ENCODE measurements around the gene SRPK2.
"Not testable (repeated sequence)": the region's sequence is repeated elsewhere in the genome, so short reads cannot be mapped to it uniquely, and the experiment has no call there.

SRPK2 gene

DNA sequence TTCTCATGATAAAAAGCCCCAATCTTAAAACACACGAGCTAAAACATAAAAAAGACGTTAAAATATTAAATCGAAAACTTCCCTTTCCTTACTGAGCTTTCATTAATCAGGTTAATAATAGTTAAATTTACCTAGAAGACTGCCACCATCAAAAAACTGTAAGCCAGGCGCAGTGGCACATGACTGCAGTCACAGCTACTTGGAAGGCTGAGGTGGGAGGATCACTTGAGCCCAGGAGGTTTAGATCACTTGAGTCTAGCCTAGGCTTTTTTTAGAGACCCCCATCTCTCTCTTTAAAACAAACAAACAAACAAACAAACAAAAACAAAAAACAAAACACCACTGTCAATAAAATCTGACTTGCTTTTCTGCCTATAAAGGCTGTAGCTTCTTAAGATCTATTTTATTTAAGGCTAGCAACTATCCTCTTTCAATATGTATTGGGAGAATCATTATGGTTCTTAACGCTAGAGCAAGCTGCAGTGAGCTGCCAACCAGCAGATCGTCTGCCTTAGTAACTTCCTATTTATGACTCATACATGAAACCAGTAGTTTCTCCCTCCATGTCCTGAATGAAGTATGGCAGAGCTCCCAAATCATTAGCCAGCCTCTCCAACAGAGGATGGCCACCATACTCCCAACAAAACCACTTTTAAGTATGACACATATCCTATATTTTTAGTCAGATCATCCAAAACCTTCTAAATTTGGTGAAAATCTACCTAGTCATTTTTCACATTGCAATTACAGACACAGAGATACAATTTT is 163.7 kb downstream of the SRPK2 start:
- no peak for DNase-seq (ENCODE audit: low read depth)

DNA sequence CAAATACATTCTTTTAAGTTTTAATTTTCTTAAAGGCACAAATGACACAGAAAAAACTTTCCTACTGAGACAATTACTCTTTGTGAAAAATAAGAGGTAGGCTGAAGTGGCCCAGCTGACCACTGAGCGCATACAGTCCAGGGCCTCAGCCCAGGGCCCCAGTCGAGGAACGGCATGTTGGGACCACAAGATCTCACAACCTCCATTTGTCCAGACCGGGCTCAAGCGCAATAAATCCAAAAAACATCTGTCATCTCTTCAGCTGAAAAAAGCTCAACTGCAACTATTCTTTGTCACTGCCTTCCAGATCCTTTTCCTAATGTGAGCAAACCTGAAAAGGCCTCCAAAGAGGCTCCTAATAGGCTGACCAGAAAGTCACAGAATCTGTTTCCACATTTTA is 165.8 kb downstream of the SRPK2 start:
- DNase-seq (ENCODE audit: low read depth) = no peak

DNA sequence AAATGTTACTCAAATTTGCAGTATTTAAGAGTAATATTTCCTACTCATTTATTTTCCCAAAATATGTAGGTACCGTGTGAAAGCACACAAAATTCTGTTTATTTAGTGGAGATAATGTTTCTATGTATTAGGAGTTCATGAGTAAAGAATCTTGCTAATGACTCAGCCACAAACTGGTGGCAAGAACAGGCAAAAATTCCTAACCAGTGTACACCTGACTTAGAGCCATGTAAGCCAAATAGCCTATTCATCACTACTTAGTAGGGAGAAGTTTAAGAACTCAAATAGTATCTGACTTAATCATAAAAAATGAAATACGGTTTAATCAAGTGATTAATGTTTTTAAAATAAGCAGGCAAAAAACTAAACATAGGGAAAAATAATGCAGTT is 169.0 kb downstream of the SRPK2 start:
- no peak for DNase-seq (ENCODE audit: low read depth)

DNA sequence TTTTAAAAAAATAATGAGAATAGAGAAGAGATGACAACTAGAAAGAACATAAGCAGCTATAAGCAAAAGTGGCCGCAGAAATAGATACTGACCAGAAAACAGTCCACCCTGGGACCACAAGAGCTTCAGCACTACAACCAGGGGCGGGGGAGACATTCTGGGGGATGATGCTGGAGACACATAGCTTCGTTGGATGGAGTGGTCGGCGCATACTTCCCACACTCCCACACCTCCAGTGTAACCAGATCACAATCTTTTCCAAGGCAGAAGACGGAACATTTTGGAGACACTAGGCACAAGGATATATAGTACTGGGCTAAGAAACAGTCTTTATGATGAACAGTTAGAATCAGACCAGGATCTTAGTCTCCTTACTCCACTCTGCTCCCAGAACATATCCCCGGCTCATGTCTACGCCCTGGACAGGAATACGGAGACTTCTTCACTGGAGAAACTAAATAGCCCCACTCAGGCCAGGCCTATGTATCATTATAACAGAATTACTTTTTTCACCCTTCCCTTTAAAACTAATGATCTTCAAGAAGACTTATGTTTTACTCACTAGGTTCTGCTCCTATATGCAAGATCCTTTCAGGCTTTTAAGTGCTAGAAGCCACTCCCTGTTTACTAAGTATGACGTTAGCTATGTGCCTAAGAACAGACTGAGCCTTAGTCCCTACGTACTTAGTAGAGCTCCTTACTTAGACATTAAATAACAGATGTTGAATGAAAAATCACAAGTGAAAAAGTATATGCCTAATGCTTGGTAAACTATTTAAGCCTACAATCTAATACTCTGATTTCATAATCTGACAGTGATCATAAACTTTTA is 169.6 kb downstream of the SRPK2 start:
- no peak for DNase-seq (ENCODE audit: low read depth)

DNA sequence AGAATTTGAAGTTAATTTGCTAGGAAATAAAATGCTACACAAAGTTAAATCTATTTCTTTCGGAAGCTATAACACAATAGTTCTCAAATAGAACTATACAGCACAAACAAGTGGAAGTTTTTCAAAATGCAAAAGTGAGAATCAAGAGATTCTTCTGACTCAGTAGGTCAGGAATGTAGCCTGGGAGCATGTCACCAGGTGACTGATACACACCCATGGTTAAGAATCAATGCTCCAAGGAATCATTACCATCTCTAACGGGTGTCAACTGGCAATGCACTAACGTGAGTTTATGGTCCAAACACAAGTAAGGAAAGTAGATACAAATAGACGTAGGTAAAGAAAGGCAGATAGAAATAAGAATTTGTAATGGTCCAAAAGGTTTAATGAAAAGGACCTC is 170.5 kb downstream of the SRPK2 start:
- DNase-seq (ENCODE audit: low read depth) = no peak

DNA sequence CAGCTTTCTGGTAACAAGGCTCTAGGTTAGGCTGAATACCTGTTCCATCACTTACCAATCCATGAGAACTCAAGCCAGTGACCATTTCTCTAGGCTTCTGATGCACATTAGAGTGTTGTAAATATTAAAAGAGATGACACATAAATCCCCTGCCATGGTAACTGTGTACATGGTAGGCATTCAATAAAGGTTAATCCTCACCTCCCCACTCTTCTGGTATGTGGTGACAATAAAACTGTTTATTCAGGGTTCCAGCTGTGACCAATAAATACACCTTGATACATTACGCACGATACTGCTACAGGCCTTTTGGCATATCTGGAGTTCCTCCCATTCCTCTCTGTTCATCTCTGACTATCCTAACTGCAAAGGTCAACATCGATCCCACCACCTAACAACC is 171.9 kb downstream of the SRPK2 start:
- DNase-seq (ENCODE audit: low read depth) = no peak

DNA sequence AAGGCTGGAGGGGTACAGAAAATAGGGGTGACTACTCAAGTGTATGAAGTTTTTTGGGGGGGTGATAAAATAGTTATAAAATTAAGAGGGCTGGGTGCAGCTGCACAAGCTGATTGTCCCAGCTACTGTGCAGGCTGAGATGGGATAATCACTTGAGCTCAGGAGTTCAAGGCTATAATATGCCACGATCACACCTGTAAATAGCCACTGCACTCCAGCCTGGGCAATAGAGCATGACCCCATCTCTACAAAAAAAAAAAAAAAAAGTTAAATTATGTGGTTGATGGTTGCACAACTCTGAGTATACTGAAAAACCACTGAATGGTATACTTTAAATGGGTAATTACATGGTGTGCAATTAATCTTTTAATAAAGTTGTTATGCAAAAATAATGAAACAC is 172.9 kb downstream of the SRPK2 start:
- no peak for DNase-seq (ENCODE audit: low read depth)

DNA sequence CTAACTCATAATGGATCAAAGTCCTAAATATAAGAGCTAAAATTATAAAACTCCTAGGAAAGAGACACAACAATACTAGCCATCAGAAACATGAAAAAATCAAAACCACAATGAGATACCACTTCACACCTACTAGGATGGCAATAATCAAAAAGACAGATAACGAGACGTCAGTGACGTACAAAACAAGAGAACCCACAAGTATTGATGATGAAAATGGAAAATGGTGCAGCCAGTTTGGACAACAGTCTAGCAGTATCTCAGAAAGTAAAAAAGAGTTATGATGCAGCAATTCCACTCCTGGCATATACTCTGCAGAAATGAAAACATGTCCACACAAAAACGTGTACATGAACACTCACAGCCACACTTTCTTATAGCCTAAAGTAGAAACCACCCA is 173.5 kb downstream of the SRPK2 start:
- DNase-seq (ENCODE audit: low read depth) = no peak

DNA sequence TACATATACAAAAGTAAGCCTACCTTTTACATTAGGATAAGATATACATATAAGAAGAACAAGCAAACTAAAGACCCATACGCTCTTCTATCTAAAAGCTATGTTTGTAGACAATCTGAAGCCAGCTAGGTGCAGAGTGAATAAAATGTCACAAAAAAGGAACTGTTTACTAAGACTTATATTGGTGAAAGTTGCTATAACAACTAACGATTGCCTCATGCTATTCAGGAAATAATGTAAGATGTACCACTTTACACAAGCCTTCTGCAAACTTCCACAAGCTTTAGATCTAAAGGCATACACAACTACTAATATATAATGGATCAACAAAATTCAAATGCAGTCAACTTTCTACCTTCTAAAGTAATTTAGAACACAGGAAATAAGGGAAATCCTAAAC is 175.1 kb downstream of the SRPK2 start:
- no peak for DNase-seq (ENCODE audit: low read depth)

DNA sequence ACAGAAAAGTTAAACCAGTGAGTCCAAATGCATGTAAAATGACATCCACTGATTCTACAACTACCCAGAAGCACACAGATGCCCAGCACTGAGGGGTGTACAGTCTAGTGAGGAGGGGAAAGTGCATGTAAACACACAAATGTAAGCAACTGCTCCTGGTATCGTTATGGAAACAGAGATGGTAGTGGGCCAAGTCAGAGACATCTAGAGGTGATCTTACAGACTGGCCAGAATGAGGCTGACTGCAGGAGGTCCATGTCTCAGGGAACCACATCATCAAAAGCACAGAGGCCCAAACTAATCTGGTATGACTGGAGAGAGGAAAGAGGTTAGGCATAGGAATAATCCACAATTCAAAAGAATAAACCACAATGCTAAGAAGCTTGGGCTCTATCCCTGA is 176.5 kb downstream of the SRPK2 start:
- DNase-seq (ENCODE audit: low read depth) = no peak

DNA sequence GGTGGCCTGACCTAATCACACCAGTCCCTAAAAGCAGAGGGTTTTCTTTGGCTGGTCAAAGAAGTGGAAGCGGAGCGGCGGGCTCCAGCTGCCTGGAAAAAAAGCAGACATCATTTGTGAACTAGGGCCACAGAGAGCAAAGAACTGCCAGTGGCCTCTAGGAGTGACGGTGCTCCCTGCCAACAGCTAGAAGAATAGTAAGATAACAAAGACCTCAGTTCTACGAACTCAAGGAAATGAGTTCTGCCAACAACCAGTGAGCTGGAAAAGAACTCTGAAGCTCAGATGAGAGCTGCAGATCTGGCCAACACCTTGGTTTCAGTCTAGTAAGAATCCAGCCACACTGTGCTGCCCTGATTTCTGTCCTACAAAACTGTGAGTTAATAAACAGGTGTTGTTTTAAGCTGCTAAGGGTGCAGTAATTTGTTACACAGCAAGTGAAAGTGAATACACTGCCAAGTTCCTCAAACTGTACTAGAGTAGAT is 178.0 kb downstream of the SRPK2 start:
- no peak for DNase-seq (ENCODE audit: low read depth)

DNA sequence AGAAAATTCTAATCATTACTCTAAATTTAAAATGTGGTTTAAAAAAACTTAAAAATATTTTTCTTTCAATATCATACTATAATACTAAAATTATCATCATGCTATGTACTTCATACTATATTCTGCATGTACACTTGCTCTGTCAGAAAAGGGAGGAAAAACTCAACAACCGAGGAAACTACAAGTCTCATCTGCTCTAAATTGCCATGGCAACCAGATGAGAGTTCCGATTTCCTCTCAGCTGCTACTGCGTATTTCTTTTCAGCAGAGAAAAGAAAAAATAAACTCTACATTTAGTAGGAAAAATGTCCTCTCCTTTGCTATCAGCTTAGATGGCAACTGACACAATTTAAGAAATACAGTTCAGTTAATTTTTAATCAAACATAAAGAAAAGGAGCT is 178.9 kb downstream of the SRPK2 start:
- no peak for DNase-seq (ENCODE audit: low read depth)

DNA sequence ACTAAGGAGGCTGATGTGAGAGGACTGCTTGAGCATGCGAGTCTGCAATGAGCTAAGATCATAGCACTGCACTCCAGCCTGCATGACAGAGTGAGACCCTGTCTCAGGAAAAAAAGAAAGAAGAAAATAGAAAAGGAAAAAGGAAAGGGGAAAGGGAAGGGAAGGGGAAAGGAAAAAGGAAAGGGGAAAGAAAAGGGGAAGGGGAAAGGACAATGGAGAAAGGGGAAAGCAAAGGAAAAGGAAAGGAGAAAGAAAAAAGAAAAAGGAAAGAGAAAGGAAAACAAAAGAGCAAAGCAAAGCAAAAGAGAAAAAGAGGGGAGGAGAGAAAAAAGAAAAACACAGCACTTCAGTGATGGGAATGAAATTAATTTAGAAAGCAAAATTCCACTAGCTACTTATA is 179.3 kb downstream of the SRPK2 start:
- DNase-seq (ENCODE audit: low read depth) = no peak

DNA sequence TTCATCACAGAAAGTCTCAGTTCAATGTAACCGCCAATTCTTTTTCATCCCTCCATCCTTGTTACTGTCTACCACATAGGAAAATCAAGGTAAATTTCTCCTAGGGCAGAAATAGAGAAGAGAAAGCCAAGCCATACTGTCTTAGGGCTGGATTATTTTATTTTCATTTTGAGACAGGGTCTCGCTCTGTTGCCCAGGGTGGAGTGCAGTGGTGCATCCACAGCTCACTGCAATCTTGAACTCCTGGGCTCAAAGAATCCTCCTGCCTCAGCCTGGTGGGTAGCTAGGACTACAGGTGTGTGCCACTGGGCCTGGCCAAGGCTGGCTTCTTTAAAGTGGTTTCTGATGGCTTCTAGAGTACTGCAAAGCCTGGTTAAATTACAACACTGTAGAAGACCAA is 181.7 kb downstream of the SRPK2 start:
- DNase-seq (ENCODE audit: low read depth) = no peak

DNA sequence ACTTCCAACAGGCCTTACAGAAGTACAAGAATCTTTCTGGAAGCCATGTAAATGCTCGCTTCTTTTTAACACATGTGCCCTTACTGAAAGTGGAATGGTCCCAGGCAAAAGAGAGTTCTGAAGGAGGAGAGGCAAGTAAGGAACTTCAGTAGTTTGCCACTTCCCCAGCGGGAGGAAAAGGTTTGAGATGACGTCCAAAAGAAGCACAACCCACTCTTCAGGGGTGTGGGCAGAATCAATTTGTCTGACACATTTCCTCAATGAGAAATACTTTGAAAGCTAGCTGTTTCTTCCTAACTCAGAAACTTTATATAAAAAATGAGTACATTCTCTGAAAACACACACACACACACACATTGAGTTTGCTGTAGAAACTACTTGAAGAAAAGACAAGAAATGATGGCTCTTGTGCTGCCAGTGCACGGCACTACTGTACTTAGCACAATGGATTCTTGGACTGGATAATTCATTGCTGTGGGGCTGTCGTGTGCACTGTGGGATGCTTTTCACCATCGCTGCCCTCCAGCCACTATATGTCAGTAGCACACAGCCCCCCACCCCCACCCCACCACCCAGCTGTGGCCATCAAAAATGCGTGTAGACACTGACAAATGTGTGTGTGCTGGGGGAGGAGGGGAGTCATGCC is 183.0 kb downstream of the SRPK2 start:
- DNase-seq (ENCODE audit: low read depth) = no peak

DNA sequence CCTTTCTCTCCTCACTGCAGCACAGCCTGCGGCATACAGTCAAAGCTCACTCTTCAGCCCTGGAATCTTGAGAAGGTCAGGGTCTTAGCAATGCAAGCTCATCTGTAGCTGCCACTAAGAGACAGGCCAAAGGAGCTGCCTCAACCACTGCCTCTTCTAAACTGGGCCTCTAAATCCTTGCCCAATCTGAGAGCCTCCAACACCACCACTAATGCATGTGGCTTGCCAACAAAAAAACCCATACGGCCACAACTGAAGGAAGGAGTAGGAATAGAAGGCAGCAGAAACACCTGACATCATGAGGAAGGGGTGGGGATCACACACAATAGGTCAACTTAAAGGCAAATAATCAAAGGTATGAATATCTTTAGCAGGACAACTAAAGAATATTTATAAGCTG is 183.8 kb downstream of the SRPK2 start:
- no peak for DNase-seq (ENCODE audit: low read depth)

DNA sequence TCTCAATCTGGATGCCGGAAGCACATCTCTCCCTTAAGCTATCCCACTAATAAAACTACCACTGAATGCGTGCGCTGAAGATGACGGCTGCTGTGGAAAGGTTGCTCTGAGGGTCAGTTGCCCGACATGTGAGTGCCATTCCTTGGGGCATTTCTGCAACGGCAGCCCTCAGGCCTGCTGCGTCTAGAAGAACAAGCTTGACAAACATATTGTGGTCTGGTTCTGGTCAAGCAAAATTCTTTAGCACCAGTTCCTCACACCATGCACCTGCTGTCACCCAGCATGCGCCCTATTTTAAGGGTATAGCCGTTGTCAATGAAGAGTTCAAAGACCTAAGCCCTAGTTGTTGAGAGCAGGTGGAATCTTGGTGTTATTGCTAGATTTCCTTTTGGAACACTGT is 184.2 kb downstream of the SRPK2 start:
- DNase-seq (ENCODE audit: low read depth) = no peak

DNA sequence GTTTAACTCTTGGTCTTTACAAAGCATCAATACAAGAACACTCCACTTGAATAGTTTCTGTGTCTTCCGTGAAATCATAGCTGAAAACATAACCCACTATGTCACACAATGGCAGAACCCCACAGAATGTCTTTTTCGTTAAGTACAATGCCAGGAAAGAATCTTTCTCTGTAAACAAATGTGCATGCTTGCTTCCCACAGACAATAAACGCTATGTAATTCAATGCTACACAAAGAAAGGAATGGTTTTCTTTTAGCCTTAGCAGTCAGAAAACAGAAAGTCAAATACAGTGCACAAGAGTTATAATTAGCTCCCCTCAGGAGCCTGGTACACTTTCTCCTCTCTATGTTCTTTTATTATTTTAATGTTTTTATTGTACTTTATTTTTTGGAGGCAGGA is 186.1 kb downstream of the SRPK2 start:
- no peak for DNase-seq (ENCODE audit: low read depth)

DNA sequence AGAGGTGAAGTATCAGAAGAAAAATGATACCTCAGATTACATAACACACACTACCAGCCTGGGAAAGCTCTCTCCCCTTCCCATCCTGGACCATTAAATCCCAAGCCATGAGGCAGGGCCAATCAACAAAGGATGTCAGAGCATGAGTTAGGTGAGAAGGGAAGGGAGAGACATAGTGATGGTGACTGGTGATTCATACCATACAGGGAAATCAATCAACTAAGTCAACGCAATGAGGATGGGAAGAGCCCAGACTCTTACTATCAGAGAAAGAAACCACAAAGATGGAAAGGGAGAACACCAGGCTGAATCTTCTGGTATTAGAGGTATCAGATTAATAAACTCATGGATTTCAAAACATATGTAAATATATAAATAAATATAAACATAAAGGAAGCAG is 189.3 kb downstream of the SRPK2 start:
- DNase-seq (ENCODE audit: low read depth) = no peak

DNA sequence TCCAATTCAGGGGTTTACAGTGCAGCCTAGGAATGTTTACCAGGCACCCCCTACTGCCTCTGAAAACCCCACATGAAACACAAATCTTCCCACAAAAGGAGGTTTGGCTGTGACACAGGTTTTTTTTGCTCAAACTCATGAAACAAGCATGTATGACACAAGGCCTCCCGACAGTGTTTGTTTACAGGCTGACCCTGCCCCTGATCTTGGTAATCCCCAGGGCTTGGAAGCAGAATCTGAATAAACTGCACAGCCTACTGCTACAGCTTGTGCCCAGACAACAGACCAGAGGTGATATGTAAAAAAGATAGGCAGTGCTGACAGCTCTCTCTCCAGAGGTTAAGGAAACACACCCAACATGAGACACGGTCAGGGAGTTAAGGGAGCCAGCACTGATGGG is 190.5 kb downstream of the SRPK2 start:
- DNase-seq (ENCODE audit: low read depth) = no peak

DNA sequence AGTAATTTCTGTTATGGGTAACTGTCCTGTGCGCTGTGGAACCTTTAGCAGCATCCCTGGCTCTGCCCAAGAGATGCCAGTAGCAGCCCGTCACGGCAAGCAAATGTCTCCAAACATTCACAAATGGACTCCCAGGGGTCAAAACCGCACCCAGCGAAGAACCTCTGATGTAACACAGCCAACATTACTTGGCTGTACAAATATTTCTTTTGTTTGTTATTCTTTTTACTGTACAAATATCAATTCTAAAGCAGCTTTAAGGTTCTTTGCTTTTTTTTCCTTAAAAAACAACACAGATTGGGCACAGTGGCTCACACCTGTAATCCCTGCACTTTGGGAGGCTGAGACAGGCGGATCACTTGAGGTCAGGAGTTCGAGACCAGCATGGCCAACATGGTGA is 192.2 kb downstream of the SRPK2 start:
- no peak for DNase-seq (ENCODE audit: low read depth)

DNA sequence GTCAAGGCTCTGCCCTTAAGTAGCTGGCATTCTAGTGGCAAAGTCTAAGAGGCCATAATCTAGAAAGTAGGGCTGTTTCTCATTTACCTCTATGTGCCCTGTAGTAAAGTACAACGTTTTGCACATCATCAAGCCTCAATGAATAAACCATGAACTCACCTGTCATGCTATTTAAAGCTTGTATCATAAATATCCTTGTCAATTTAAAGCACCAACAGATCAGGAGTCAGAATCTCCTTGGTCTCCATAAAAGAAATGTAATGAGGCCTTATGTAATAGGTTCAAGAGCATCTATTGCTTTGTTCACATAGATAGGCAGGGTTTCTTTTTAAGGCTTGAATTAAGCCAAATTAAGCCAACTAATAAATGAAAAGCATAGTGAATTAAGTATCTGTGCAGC is 192.8 kb downstream of the SRPK2 start:
- DNase-seq (ENCODE audit: low read depth) = no peak

DNA sequence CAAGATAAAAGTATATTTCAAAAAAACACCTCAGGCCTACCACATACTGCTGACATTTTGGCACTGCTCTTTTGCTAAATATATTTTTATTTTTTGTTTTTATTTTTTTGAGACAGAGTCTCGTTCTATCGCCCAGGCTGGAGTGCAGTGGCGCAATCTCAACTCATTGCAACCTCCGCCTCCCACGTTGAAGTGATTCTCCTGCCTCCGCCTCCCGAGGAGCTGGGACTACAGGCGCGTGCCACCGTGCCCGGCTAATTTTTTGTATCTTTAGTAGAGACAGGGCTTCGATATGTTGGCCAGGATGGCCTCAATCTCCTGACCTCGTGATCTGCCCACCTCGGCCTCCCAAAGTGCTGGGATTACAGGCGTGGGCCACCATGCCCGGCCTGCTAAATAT is 193.8 kb downstream of the SRPK2 start:
- not testable (repeated sequence) for DNase-seq (ENCODE audit: low read depth)
